Measurements from ENCODE around the gene SLC6A16. TPM values are rescaled to one million over a fixed set of nuclear protein-coding genes. Genes with fewer than 3 reads are reported as not detected.

SLC6A16 gene
- total RNA-seq, 1 donor from 2014 or later, result 0.17 TPM

- Histone ChIP-seq H3K36me3 (ENCODE audit: control insufficient read depth, insufficient read depth, low read length) (peaks cover 2% of the 10 kb centered on the region), H3K27me3 (ENCODE audit: control insufficient read depth, insufficient read depth, low read length) (no peaks in the 10 kb centered on the region), H3K4me3 (ENCODE audit: low read depth, low read length) (no peak overlapping the region)
- no peak for DNase-seq (ENCODE audit: low read depth)
- TF ChIP-seq CTCF (IDR thresholded peaks at IDR 0.05; ENCODE audit: insufficient read depth, low read length, poor library complexity, severe bottlenecking), result no peak
Measured at GRCh38 chr19:49357186-49357585, 32.2 kb upstream of the SLC6A16 start.

- peaks cover 3% of the 10 kb centered on the region for H3K36me3 ChIP-seq (ENCODE audit: control insufficient read depth, insufficient read depth, low read length)
- no peak for TF ChIP-seq CTCF (IDR thresholded peaks at IDR 0.05; ENCODE audit: insufficient read depth, low read length, poor library complexity, severe bottlenecking)
- H3K4me3 ChIP-seq (ENCODE audit: low read depth, low read length), result no peak overlapping the region
- no peaks in the 10 kb centered on the region for H3K27me3 ChIP-seq (ENCODE audit: control insufficient read depth, insufficient read depth, low read length)
- no peak for DNase-seq (ENCODE audit: low read depth)
Measured at GRCh38 chr19:49356382-49356781, 31.4 kb upstream of the SLC6A16 start.

- no peak for TF ChIP-seq CTCF (IDR thresholded peaks at IDR 0.05; ENCODE audit: insufficient read depth, low read length, poor library complexity, severe bottlenecking)
- Histone ChIP-seq H3K36me3 (ENCODE audit: control insufficient read depth, insufficient read depth, low read length) (peaks cover 5% of the 10 kb centered on the region), H3K27me3 (ENCODE audit: control insufficient read depth, insufficient read depth, low read length) (no peaks in the 10 kb centered on the region), H3K4me3 (ENCODE audit: low read depth, low read length) (no peak overlapping the region)
- DNase-seq (ENCODE audit: low read depth), result no peak
Measured at GRCh38 chr19:49355909-49356353, 30.9 kb upstream of the SLC6A16 start.

- TF ChIP-seq CTCF (IDR thresholded peaks at IDR 0.05; ENCODE audit: insufficient read depth, low read length, poor library complexity, severe bottlenecking), result no peak
Measured at GRCh38 chr19:49349567-49349966, 24.6 kb upstream of the SLC6A16 start.

GRCh38 chr19:49348305-49349189 lies 23.6 kb upstream of the SLC6A16 start:
- DNase-seq (ENCODE audit: low read depth), result no peak
- H3K36me3 ChIP-seq (ENCODE audit: control insufficient read depth, insufficient read depth, low read length), result peaks cover 13% of the 10 kb centered on the region
- no peak overlapping the region for H3K4me3 ChIP-seq (ENCODE audit: low read depth, low read length)
- H3K27me3 ChIP-seq (ENCODE audit: control insufficient read depth, insufficient read depth, low read length), result no peaks in the 10 kb centered on the region
- no peak for TF ChIP-seq CTCF (IDR thresholded peaks at IDR 0.05; ENCODE audit: insufficient read depth, low read length, poor library complexity, severe bottlenecking)

More at GRCh38 chr19:49349567-49349966, 24.6 kb upstream of the SLC6A16 start:
- Histone ChIP-seq H3K36me3 (ENCODE audit: control insufficient read depth, insufficient read depth, low read length) (peaks cover 12% of the 10 kb centered on the region), H3K4me3 (ENCODE audit: low read depth, low read length) (no peak overlapping the region), H3K27me3 (ENCODE audit: control insufficient read depth, insufficient read depth, low read length) (no peaks in the 10 kb centered on the region)
- no peak for DNase-seq (ENCODE audit: low read depth)

Measured in kidney epithelial cell (primary cell).